Frontal cortex (tissue), 4 donors: ENCODE data around the gene DYRK4. TPM values are rescaled to one million over a fixed set of nuclear protein-coding genes. Genes with fewer than 3 reads are reported as not detected.
"Not testable (repeated sequence)": the region's sequence is repeated elsewhere in the genome, so short reads cannot be mapped to it uniquely, and the experiment has no call there.

ENCODE experiments used
- DNase-seq, 2 donors: peaks; one replicate each; pipeline ENCODE4 v3.0.0; 2012; ENCODE audit warnings: low spot score in 2 of 2
- FAIRE-seq: peaks from 2 replicates; lab custom pipeline; 2012; peaks lifted over from hg19 to GRCh38; lab: Jason Lieb, UNC
- total RNA-seq: library from RNA; depleted of rRNA; stranded (reverse); fragments of >200 nt; gene quantifications from one replicate; pipeline ENCODE4 v1.2.3, GENCODE V29; 2014
- donor health status: control.
- donor health status: control.
- donor health status: control.

Gene DYRK4, protein sequence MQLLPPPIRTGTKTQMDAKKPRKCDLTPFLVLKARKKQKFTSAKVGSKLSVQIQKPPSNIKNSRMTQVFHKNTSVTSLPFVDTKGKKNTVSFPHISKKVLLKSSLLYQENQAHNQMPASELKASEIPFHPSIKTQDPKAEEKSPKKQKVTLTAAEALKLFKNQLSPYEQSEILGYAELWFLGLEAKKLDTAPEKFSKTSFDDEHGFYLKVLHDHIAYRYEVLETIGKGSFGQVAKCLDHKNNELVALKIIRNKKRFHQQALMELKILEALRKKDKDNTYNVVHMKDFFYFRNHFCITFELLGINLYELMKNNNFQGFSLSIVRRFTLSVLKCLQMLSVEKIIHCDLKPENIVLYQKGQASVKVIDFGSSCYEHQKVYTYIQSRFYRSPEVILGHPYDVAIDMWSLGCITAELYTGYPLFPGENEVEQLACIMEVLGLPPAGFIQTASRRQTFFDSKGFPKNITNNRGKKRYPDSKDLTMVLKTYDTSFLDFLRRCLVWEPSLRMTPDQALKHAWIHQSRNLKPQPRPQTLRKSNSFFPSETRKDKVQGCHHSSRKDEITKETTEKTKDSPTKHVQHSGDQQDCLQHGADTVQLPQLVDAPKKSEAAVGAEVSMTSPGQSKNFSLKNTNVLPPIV
- total RNA-seq, result 17.9 TPM

DNA sequence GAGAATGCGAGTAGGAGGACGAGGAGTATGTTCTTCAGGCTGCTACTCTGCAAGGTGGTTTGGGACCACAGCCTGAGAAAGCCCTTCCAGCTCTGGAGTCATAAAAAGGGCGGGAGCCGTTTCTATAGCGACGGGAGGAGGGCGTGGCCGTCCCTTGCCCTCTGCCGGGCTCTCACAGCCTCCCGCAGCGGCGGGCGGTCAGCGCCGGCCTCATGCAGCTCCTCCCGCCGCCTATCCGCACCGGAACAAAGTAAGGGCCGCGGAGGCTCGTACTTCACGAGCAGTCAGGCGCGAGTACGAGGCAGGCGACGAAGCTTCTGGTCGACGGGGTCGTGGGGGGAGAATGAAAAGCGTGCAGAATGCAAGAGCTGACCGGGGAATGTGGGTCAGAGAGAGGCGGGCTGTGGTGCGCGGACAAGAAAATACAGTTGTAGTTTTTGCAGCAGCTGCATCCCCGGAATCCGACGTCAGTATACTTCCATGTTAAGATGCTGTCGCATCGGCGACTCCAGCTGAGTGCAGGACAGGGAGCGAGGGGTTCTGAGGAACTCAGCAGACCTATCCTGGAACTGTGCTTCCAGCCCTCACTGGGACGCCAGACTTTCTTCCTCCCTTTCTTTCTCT, at the start of gene DYRK4:
Gene DYRK4 (plus strand): TSS at position 175 of the 624 bp plus-strand sequence. CDS start 38 bp downstream, at position 213.
- no peak for FAIRE-seq
- peak; percentile 46 to 83 for DNase-seq

DNA sequence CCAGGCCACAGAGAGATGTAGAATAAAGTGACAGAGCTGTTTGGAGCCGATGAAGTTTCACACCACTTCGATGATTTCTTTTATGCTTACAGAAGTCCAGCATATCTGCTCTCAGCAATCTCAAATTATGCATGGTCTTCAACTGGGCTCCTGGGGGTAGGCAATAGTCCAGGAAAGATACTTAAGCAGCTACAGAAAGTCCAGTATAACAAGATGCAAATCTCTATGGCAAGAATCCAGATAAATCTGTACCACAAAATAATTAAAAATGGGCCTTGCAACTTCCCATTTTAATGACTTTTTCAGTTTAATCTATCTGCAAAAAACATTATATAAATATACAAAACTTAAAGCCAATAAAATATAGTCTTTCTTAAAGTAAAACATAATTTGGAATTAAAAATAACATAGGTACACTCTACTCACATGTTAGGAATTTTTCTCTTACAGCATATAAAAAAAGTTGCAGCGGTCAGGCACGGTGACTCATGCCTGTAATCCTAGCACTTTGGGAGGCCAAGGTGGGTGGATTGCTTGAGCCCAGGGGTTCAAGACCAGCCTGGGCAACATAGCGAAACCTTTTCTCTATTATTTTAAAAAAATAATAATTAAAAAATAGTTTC, 43.8 kb upstream of the DYRK4 start:
- DNase-seq (no peak), FAIRE-seq (no peak)

DNA sequence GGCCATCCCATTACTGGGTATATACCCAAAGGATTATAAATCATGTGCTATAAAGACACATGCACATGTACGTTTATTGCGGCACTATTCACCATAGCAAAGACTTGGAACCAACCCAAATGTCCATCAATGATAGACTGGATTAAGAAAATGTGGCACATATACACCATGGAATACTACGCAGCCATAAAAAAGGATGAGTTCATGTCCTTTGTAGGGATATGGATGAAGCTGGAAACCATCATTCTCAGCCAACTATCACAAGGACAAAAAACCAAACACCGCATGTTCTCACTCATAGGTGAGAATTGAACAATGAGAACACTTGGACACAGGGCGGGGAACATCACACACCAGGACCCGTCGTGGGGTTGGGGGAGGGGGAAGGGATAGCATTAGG, 38.6 kb upstream of the DYRK4 start:
- not testable (repeated sequence) for FAIRE-seq, DNase-seq

DNA sequence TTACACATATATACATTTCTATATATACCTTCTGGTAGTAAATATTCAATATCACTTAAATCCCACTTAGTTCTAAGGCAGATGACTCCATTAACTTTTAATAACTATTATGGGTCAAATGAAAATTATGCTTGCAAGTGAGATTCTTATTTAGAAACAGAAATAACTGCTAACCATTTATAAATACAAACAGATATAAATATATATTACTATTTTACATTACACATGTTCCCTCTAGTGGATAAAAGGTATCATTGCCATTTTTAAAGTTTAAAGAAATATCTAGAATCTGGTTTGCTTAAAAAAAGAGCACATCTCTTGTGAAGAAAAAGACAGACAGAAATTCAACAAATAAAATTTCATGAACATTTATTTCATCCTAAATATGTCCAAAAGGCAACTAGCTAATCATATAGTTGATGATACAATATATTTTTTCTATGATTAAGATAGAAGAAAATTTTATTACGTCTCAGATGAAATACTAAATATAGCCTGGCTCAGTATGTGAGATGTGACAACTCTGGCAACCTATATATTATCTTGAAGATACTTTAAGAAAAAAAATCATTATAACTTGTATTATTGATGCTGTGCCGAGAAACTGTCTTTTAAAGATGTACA, 35.0 kb upstream of the DYRK4 start:
- no peak for DNase-seq
- peak; percentile 88 for FAIRE-seq

DNA sequence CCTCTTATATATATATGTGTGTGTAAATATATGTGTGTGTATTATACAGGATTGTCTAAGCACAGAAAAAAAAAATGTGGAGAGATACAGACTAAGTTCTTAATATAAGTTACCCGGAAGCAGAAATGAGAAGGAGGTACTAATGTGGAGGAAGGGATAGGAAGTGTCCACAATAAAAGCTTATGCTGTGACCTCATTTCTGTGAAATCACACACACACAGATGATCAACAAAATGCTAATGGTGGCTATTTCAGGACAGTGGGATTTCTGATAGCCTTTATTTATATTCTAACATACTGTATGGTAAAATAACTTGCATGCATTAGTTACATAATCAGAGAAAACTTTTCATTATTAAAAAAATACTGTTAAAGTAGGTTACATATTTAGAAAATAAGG, 31.8 kb upstream of the DYRK4 start:
- FAIRE-seq, result no peak
- DNase-seq, result no peak

DNA sequence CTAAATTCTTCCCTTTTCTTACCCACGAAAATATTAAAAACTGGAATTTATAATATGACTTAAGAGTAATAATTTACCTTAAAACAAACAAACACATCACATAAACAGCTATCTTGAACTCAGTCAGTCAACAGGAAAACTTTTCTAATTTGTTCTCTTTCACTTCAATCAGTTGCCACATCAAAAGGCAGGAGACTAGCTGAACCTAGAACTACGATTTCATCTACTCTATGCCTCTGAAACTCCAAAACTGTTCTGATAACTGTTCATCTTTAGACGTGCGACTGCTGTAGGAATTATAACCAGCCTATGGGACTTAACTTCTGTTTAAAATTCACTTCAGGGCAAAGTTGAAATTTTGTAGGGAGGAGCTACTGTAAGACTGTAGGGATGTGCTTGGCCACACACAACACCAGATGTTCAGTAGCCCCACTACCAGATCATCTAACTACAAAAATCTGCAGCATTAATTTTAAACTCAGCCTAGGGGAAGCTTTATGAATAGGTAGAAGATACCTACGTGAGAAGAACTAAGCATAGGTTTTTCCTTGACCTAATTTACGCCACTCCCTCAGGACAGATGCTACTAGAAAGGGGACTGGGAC, 30.9 kb upstream of the DYRK4 start:
- no peak for DNase-seq
- no peak for FAIRE-seq

DNA sequence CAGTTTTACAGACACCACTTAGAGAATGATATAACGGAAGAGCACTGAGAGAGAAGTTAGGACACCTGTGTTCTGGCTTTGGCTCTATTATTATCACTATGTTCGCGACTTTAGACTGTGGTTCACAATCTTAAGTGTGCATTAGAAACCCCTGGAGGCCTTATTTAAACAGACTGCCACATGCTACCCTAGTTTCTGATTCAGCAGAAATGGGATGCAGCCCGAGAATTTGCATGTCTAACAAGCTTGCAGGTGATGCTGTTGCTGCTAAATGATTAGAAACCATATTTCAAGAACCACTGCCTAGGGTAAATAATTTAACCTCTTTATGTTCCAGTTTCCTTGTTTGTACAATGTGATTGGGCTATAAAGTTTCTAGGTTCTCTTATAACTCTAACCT, 26.9 kb upstream of the DYRK4 start:
- no peak for DNase-seq
- FAIRE-seq, result no peak

DNA sequence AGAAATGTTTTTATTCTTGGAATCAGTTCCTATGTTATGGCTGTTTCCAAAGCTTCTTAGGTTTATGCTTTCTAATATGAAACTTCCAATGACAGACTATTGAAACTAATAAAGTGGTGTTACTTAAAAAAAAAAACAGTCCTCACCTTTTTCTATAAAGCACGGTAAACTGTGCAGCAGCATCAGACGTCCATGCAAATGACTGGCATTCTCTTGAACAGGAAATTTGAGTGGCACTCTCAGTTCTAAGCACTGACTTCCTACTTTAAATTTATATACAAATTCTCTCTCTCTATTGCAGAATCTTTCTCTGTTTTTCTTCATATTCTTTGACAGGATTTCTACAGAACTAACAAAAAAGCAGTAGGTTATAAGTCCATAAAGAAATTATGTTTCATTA, 26.1 kb upstream of the DYRK4 start:
- no peak for DNase-seq
- no peak for FAIRE-seq

DNA sequence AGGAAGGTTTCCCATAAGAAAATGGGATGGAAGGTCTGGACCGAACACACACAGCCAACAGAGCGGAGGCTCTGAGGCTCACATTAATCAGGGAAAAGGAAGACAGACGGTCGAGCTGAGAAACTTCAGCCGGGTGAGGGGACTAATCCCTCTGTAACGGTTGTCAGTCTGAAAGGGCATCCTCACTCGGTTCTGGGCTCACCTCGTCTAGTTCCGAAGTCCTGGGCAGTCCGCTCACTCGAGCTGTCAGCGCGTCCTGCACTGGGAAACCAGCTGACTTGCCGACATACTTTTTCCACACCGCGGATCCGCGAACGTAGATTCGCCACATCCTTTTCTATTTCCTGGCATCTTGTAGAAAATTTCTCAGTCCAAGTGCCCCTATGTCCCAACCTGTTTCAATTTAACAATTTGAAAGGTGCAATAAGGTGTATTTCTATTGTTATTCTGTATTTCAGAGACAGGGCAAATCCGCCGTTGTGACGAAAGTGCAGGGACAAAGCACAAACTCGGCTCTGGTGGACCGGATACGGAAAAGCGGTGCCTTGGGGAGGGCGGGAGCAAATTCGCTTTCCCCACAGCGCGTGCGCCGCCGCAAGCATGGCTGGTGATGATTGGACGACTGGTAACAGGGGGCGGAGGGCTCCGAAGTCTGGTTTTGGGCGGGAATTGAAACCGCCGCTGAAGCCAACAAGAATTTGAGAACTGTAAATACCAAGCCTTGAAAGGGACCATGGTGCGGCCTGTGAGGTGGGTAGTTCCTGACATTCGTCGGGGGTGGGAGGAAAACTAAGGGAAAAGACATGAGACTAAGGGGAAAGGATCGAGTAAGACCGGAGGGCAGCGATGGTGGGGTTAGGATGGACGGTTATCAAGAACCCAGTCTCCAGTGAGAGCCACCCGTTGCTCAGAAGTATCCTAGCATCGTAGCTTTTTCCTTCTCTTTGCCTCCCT, 23.5 kb upstream of the DYRK4 start, which contains the start of gene RAD51AP1:
Gene RAD51AP1 (plus strand): TSS at position 684 of the 954 bp plus-strand sequence. CDS start 50 bp downstream, at position 734.
- DNase-seq (peak; percentile 69 to 79), FAIRE-seq (peak; percentile 90)

DNA sequence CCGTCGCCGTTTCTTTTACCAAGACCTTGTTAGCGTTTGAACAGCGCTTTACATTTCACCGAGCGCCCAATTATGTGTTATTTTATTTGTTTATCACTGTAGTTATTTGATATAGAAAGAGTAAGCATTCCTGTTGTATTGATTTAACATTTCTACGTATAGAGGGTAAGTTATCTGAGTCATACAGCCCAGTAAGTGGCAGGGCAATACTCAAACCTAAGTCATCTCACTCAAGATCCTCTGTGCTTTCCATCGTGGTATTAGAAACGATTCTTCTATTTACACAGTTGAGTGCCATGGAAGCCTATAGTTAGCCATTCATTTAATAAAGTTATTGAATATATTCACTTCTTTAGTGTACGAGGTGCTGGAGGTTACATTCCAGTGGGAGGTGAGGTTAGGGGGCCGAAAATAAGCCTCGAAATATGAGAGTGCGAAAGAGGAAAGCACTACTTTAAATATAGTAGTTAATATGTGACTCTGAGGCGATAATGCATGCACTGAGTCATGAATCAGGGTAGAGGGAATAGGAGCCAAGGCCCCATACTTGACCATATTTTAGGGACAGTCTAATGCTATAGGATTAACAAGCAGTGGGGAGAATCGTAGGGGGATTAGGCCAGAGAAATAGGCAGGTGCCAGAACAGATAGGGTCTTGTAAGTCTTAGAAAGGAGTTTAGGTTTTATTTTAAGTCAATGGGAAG, 22.7 kb upstream of the DYRK4 start:
- FAIRE-seq, result no peak
- DNase-seq, result no peak

DNA sequence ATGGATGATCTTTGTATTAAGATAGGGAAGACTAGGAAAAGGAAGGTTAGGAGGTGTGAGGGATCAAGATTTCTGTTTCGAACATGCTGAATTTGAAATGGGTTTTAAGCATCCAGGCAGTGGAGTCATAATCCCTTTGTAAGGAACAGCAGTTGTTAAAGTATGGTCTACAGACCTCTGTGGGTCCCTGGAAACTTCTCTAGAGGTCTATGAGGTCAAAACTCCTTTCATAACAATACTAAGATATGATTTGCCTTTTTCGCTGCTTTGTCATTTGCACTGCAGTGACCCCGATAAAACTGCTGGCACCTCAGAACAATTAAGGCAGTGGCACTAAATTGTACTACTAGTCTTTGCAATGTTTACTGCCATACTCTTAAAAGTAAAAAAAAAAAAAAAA, 21.8 kb upstream of the DYRK4 start:
- no peak for FAIRE-seq
- DNase-seq, result no peak

DNA sequence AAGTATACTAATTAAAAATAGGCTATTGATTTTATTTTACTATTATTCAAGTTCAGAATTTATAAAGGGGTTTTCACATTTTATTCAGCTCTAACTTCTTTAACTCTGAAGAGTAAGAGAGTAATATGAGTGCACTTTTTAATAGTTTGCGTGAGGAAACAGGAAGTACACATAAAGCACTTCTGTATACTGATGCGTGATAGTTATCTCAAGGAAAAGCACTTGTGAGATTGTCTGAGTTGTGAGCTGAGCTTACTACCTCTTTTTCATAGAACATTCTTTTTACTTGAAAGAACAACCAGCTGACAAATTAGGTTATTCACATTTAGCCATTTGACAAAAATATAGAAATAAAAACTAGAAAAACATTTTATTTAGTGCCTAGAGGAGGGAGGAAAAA, 21.4 kb upstream of the DYRK4 start:
- no peak for DNase-seq
- no peak for FAIRE-seq

DNA sequence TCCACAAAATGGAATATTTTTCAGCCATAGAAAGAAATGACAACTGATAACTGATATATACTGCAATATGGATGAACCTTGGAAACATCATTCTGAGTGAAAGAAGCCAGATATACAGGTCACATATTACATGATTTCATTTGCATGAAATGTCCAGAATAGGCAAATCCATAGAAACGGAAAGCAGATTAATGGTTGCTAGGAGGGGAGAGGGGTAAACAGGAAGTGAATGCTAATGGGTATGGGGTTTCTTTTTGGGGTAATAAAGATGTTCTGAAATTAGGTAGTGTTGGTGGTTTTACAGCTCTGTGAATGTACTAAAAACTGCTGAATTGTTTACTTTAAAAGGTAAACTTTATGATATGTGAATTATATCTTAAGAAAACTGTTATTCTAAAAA, 16.8 kb upstream of the DYRK4 start:
- FAIRE-seq (no peak), DNase-seq (no peak)

DNA sequence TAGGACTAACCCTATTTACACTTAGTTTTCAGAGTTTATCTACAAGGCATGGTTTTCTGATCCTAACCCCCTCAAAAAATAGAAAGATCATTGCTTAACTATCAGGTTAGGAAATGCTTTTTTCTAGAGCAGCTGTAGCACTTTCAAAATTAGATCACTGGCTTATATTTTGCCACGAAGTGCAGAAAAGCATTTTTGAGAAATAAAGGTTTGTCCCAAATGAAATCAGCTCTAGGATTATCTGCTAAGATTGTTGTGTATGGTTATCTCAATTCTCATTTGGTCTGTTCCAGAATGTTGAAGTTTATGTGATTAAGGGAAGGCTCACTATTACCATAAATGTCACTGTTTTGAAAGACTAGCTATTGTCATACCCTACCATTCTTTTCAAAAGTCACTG, 9.8 kb upstream of the DYRK4 start:
- FAIRE-seq (no peak), DNase-seq (no peak)

DNA sequence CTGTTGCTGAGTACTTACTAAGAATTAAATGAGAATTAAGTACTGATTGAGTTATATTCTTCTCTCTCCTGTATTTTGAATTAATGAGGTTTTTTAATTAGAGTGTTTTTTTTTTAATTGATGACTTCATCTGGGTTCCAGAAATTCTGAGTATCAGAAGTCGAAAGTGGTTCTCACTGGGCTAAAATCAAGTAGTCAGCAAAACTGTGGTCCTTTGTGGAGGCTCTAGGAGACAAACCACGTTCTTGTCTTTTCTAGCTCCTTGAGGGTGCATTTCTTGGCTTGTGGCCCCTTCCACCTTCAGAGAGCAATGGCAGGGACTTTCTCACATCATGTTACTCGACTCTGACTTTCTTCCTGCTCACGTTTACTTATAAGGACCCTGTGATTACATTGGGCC, 8.1 kb upstream of the DYRK4 start:
- DNase-seq (no peak), FAIRE-seq (no peak)

DNA sequence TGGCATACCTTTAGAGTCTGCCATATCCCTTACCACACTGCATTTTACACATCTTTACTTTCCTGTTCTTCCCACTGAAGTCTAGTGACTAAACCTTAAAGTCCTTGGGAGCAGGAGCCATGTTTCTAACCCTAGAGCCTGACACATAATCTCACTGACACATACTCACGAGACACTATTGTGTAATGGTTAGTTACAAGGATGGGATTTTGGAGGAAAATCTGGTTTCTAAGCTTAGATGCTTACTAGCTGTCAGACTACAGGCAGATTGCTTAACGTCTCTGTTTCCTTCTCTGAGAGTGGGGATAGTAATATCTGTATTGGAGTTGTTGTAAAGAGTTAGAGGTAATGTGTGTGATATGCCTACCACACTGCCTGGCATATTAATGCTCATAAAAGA, 6.2 kb upstream of the DYRK4 start:
- DNase-seq (no peak), FAIRE-seq (no peak)

DNA sequence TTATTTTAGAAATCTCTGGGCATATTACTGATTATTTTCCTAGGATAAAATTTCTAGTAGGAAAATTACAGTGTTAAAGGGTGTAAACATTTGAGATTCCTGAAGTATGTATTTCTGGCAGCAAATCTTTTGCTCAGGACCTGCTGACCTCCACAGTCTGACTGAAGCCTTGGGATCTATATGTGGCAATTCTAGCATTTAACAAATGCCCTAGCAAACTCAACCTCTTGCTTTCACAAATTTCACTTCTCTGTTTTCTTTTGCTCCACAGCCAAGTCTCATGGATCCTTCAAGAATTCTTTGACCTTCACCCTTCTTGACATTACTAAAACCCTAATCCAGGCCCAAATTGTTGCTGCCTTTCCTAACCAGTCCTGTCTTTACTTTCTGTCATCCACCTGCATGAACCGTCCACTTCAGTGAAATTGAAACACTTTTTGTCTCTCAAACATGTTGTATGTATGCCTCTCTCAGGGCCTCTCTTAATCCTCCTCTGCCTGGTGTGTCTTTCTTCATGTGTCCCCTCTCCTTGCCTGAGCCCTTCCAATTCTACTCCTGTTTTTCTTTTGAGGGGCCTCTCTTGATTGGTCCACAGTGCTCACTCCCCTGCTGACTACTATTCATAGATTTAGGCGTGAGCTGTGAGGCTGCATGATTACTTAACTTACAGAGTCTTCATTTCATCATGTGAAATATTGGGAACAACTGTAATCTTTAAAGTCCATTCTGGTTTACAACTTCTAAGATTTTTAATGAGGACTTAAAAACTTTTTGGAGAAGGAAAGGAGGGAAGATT, 5.1 kb upstream of the DYRK4 start:
- DNase-seq, result no peak
- no peak for FAIRE-seq
